GM12891 (cell line): ENCODE data around the gene EMID1.

Experiments used
- PAX5 ChIP-seq: IDR thresholded peaks from 2 replicates; pipeline ENCODE4 v1.6.1; 2011; ENCODE audit warnings: low read length, moderate library complexity, mild to moderate bottlenecking; ENCODE audit not compliant: insufficient read depth, severe bottlenecking
- POLR2A ChIP-seq: IDR thresholded peaks from 2 replicates; pipeline ENCODE4 v1.6.1; 2011; ENCODE audit warnings: low read depth, low read length, control low read depth
- POLR2AphosphoS5 ChIP-seq: IDR thresholded peaks from 2 replicates; pipeline ENCODE4 v1.6.1; 2011; ENCODE audit warnings: low read depth, low read length, control low read depth
- POU2F2 ChIP-seq: IDR thresholded peaks from 2 replicates; pipeline ENCODE4 v1.6.1; 2011; ENCODE audit warnings: low read depth, mild to moderate bottlenecking, control low read depth, low read length, moderate library complexity
- SPI1 ChIP-seq: IDR thresholded peaks from 2 replicates; pipeline ENCODE4 v1.6.1; 2011; ENCODE audit warnings: low read depth, low read length, control low read depth
- TAF1 ChIP-seq: IDR thresholded peaks from 2 replicates; pipeline ENCODE4 v1.6.1; 2011; ENCODE audit warnings: low read depth, low read length, control low read depth

- TF ChIP-seq TAF1 (no peak), POLR2A (no peak), POLR2AphosphoS5 (no peak), SPI1 (no peak), POU2F2 (no peak), PAX5 (no peak)
Observed at GRCh38 chr22:29215012-29215860, 9.5 kb downstream of the EMID1 start.
